Loucy (cell line): ENCODE data around the gene ERVW-1.

ENCODE experiments used
- H2AFZ ChIP-seq: fragments of 200-600 bp; sonication (generic); 2 replicates; pipeline ENCODE4 v1.6.0; 2016; ENCODE audit warnings: antibody characterized with exemption, mild to moderate bottlenecking, low read length, moderate library complexity
- H3F3A ChIP-seq: fragments of 200-600 bp; 2 replicates; pipeline ENCODE4 v1.6.0; 2016; ENCODE audit warnings: antibody characterized with exemption, low read depth, mild to moderate bottlenecking
- H3K27me3 ChIP-seq: fragments of 200-600 bp; sonication (generic); 2 replicates; pipeline ENCODE4 v1.6.1; 2014; ENCODE audit warnings: low read length, mild to moderate bottlenecking; ENCODE audit not compliant: insufficient read depth, poor library complexity, severe bottlenecking
- H3K36me3 ChIP-seq: fragments of 200-600 bp; sonication (generic); 2 replicates; pipeline ENCODE4 v1.6.1; 2016; ENCODE audit warnings: low read length; ENCODE audit not compliant: insufficient read depth
- H3K4me1 ChIP-seq: fragments of 200-600 bp; sonication (generic); 2 replicates; pipeline ENCODE4 v1.5.1; 2014; ENCODE audit warnings: low read length, mild to moderate bottlenecking; ENCODE audit not compliant: insufficient read depth, poor library complexity, severe bottlenecking
- H3K4me2 ChIP-seq: fragments of 200-600 bp; sonication (generic); 2 replicates; pipeline ENCODE4 v1.6.0; 2014; ENCODE audit warnings: antibody characterized with exemption, low read length, low read depth, mild to moderate bottlenecking; ENCODE audit not compliant: poor library complexity, severe bottlenecking
- H3K4me3 ChIP-seq: fragments of 200-600 bp; sonication (generic); 2 replicates; pipeline ENCODE4 v1.5.1; 2014; ENCODE audit warnings: low read length, mild to moderate bottlenecking, mixed read lengths; ENCODE audit not compliant: poor library complexity, severe bottlenecking
- H3K79me2 ChIP-seq: fragments of 200-600 bp; sonication (generic); 2 replicates; pipeline ENCODE4 v1.6.1; 2014; ENCODE audit warnings: low read length; ENCODE audit not compliant: insufficient read depth
- H3K9ac ChIP-seq: fragments of 200-600 bp; sonication (generic); 2 replicates; pipeline ENCODE4 v1.6.0; 2014; ENCODE audit warnings: mild to moderate bottlenecking, low read depth, low read length, moderate library complexity; ENCODE audit not compliant: poor library complexity, severe bottlenecking
- H3K9me2 ChIP-seq: fragments of 200-600 bp; sonication (generic); replicated peaks from 2 replicates; pipeline ENCODE4 v1.6.1; 2016; ENCODE audit warnings: low read depth, low read length, mixed read lengths
- H3K9me3 ChIP-seq: fragments of 200-600 bp; sonication (generic); 2 replicates; pipeline ENCODE4 v1.6.1; 2014; ENCODE audit warnings: mild to moderate bottlenecking, antibody characterized with exemption, low read length, low read depth; ENCODE audit not compliant: insufficient read depth
- H4K20me1 ChIP-seq: fragments of 200-600 bp; sonication (generic); 2 replicates; pipeline ENCODE4 v1.6.0; 2014; ENCODE audit warnings: antibody characterized with exemption, low read length, mild to moderate bottlenecking; ENCODE audit not compliant: insufficient read depth, poor library complexity, severe bottlenecking
- EZH2phosphoT487 ChIP-seq: fragments of 200-600 bp; IDR thresholded peaks from 2 replicates; pipeline ENCODE4 v1.6.1; 2018; ENCODE audit warnings: antibody characterized with exemption, mild to moderate bottlenecking, moderate library complexity, borderline replicate concordance
- TF ChIP-seq, protein P1 (sequence below): fragments of 200-600 bp; sonication (generic); conservative IDR thresholded peaks from 2 replicates; pipeline ENCODE4 v1.5.1; 2014; ENCODE audit warnings: mild to moderate bottlenecking, antibody characterized with exemption, low read length

ERVW-1 gene

DNA sequence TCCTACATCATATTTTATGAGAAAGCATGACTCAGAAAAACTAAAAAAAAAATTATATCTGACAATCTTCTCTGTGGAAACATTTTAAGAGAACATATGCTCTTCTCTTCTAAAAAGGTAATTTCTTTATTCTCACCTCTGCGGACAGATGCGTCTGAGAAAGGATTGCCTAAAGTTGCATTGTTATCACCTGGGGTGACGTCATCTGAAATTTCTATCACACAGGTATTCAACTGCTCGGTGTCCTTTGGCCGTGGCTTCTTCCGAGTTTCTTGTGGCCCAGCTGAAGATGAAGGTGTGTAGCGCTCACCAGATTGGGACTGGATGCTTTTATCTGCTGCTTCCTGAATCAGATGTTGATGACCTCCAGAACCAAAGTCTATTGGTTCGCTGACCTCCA lies 44.7 kb downstream of the ERVW-1 start:
- TF ChIP-seq, protein P1, sequence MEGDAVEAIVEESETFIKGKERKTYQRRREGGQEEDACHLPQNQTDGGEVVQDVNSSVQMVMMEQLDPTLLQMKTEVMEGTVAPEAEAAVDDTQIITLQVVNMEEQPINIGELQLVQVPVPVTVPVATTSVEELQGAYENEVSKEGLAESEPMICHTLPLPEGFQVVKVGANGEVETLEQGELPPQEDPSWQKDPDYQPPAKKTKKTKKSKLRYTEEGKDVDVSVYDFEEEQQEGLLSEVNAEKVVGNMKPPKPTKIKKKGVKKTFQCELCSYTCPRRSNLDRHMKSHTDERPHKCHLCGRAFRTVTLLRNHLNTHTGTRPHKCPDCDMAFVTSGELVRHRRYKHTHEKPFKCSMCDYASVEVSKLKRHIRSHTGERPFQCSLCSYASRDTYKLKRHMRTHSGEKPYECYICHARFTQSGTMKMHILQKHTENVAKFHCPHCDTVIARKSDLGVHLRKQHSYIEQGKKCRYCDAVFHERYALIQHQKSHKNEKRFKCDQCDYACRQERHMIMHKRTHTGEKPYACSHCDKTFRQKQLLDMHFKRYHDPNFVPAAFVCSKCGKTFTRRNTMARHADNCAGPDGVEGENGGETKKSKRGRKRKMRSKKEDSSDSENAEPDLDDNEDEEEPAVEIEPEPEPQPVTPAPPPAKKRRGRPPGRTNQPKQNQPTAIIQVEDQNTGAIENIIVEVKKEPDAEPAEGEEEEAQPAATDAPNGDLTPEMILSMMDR, result no peak
- TF ChIP-seq EZH2phosphoT487, result no peak

DNA sequence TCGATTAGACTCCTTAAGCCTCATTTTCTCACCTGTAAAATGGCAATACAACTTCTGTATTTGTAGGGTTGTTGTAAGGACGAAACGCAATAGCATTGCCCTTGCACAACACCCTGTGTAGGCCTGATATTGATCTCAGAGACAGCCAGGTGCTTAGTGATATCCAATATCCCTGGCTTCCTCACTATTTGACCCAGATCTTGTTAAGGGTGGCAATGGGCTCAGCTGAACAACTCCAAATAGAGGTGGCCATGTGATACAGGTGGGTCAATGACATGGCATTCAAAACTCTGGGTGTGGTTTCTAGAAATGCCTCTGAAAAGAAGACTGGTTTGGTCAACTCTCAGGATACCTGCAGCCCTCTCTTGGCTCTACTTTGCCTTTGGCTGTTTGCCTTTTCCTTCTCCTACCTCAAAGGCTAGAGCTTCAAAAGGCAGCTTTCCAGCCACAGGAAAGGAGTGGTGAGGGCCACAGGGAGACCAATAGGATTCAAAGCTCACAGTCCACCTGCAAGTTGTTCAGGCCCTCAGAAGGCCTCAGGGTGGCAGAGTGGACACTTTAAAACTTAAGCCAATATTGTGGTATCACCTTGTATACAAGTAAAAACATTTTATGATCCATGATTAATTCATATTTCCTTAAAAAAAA lies 45.3 kb downstream of the ERVW-1 start:
- no peak overlapping the region for H3K4me3 ChIP-seq
- H3K79me2 ChIP-seq, result no peaks in the 10 kb centered on the region
- H3K4me1 ChIP-seq, result no peaks in the 10 kb centered on the region
- H3K9me3 ChIP-seq, result no peaks in the 10 kb centered on the region
- H4K20me1 ChIP-seq, result no peaks in the 10 kb centered on the region
- no peak for TF ChIP-seq EZH2phosphoT487
- TF ChIP-seq, protein P1, result no peak
- H3K27me3 ChIP-seq, result no peaks in the 10 kb centered on the region
- H3K9me2 ChIP-seq, result no peaks in the 10 kb centered on the region
- no peak overlapping the region for H3K9ac ChIP-seq
- no peaks in the 10 kb centered on the region for H3K36me3 ChIP-seq
- H3K4me2 ChIP-seq, result no peak overlapping the region
- no peaks in the 10 kb centered on the region for H3F3A ChIP-seq
- no peak overlapping the region for H2AFZ ChIP-seq

More for the DNA sequence above, 44.7 kb downstream of the ERVW-1 start:
- no peak overlapping the region for H3K4me3 ChIP-seq
- H3K79me2 ChIP-seq, result no peaks in the 10 kb centered on the region
- no peak overlapping the region for H3K9ac ChIP-seq
- H4K20me1 ChIP-seq, result no peaks in the 10 kb centered on the region
- H3F3A ChIP-seq, result no peaks in the 10 kb centered on the region
- H3K4me1 ChIP-seq, result no peaks in the 10 kb centered on the region
- no peak overlapping the region for H2AFZ ChIP-seq
- H3K4me2 ChIP-seq, result no peak overlapping the region
- no peaks in the 10 kb centered on the region for H3K36me3 ChIP-seq
- H3K9me3 ChIP-seq, result no peaks in the 10 kb centered on the region
- H3K9me2 ChIP-seq, result no peaks in the 10 kb centered on the region
- no peaks in the 10 kb centered on the region for H3K27me3 ChIP-seq

DNA sequence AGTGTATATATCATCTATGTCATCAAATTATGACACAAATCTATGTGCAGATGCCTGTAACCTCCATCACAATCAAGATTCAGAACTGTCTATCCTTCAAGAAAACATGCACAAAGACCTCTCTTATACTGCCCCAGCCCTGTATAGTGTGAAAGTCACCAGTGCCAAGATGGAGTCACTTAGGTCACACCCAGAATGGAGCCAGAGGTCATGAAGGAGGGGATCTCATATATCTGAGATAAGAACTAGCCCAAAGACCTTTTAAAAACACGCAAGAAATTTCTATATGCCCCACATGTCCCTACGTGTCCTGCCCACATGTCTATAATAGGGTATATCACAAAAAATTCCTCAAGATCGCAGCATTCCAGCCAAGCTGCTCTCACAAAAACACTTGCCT lies 50.6 kb downstream of the ERVW-1 start:
- TF ChIP-seq EZH2phosphoT487, result no peak
- TF ChIP-seq, protein P1, result no peak
- Histone ChIP-seq H3K36me3 (no peaks in the 10 kb centered on the region), H3K27me3 (no peaks in the 10 kb centered on the region), H3K9ac (no peak overlapping the region), H3K4me3 (no peak overlapping the region), H2AFZ (no peak overlapping the region), H3K4me2 (no peak overlapping the region), H4K20me1 (no peaks in the 10 kb centered on the region), H3K9me3 (no peaks in the 10 kb centered on the region), H3K9me2 (no peaks in the 10 kb centered on the region), H3F3A (no peaks in the 10 kb centered on the region), H3K4me1 (peaks cover 13% of the 10 kb centered on the region), H3K79me2 (no peaks in the 10 kb centered on the region)
